K562 (cell line): ENCODE data around the gene CD248. TPM values are rescaled to one million over a fixed set of nuclear protein-coding genes. Genes with fewer than 3 reads are reported as not detected.

Experiments
- CHD7 ChIP-seq: fragments of 200-600 bp; sonication (generic); IDR thresholded peaks from one replicate; pipeline ENCODE4 v1.6.1; 2012; ENCODE audit warnings: mild to moderate bottlenecking, low read depth, low read length, inconsistent platforms
- RBBP5 ChIP-seq: fragments of 200-600 bp; sonication (generic); IDR thresholded peaks from 2 replicates; pipeline ENCODE4 v1.6.1; 2012; ENCODE audit warnings: borderline replicate concordance, mild to moderate bottlenecking, low read length, control low read depth, inconsistent platforms; ENCODE audit not compliant: insufficient read depth, poor library complexity, severe bottlenecking
- SIN3B ChIP-seq: fragments of 450-650 bp; IDR thresholded peaks from 2 replicates; pipeline ENCODE4 v1.6.1; 2017; ENCODE audit warnings: low read depth, mild to moderate bottlenecking, moderate library complexity
- ZBTB33 ChIP-seq: sonication (generic); formaldehyde crosslinking; IDR thresholded peaks from 2 replicates; pipeline ENCODE4 v1.8.1; 2023; ENCODE audit warnings: mild to moderate bottlenecking, missing genetic modification reagents
- ZNF124 ChIP-seq: sonication (generic); formaldehyde crosslinking; IDR thresholded peaks from 2 replicates; pipeline ENCODE4 v1.8.1; 2022; ENCODE audit warnings: missing genetic modification reagents
- ZNF263 ChIP-seq: sonication (generic); formaldehyde crosslinking; IDR thresholded peaks from 2 replicates; pipeline ENCODE4 v1.8.0; 2022; ENCODE audit warnings: mild to moderate bottlenecking, missing genetic modification reagents, borderline replicate concordance
- polyA plus RNA-seq, 8 experiments: library from polyadenylated mRNA; depleted of rRNA in 4 of 8; stranded (reverse) in 5 of 8; unstranded in 3 of 8; fragments of >200 nt; fragmentation: Nextera tagmentation in 2 of 8; fragmentation: Illumina TruSeq in 1 of 8; extraction: Ambion mirVana in 2 of 8; extraction: Trizol in 1 of 8; gene quantifications; 2 replicates each; pipeline versions ENCODE4 v1.2.1 to v1.2.3, GENCODE V29; 2011 to 2014; ENCODE audit warnings: inconsistent platforms in 1 of 8, missing spikeins in 1 of 8
- total RNA-seq, 7 experiments: library from RNA; depleted of rRNA in 6 of 7; stranded (reverse); fragments of >200 nt in 6 of 7; fragmentation: Illumina TruSeq in 2 of 7; extraction: Trizol in 2 of 7; gene quantifications; 2 replicates each; pipeline versions ENCODE4 v1.2.1 to v1.2.3, GENCODE V29; 2011 to 2021; ENCODE audit warnings: low replicate concordance in 1 of 7

Gene CD248
- total and polyA plus RNA-seq, 9 of the 15 experiments (the other 6 are each of a cell fraction or from before 2014, with no cell fraction given) = 0.09 TPM; not detected in 8

GRCh38 chr11:66288671-66289547 lies 27.9 kb downstream of the CD248 start, which contains the start of gene YIF1A (continued):
- TF ChIP-seq CHD7 (no peak), ZNF124 (no peak), ZNF263 (no peak), SIN3B (peak; percentile 81), ZBTB33 (CRISPR knock-in tag) (0 out of 2 replicates have a peak, but pooled peaks have one; percentile 14), RBBP5 (peak; percentile 64)
